ENCODE results near the gene EXOC3L2. TPM values are rescaled to one million over a fixed set of nuclear protein-coding genes. Genes with fewer than 3 reads are reported as not detected.

EXOC3L2 gene
- total and polyA plus RNA-seq, 9 donors: 0.93 to 2.0 (median 1.7) TPM

- Histone ChIP-seq H3K4me3 (ENCODE audit: low read length) (no peak overlapping the region), H3K4me1 (ENCODE audit: control insufficient read depth, insufficient read depth, low read length) (no peaks in the 10 kb centered on the region), H3K27ac (ENCODE audit: low read length) (no peak overlapping the region), H3K9me3 (replicated peaks; ENCODE audit: control insufficient read depth, low read depth, low read length) (no peaks in the 10 kb centered on the region), H3K36me3 (ENCODE audit: control insufficient read depth, insufficient read depth, low read length) (no peaks in the 10 kb centered on the region), H3K27me3 (ENCODE audit: control insufficient read depth, insufficient read depth, low read length) (peaks cover 18% of the 10 kb centered on the region)
- 38% methylated on average over 3 of the region's 11 CpGs for WGBS (ENCODE audit: insufficient coverage)
- DNase-seq: no peak
Observed at GRCh38 chr19:45224645-45225044, 20.6 kb downstream of the EXOC3L2 start.

GRCh38 chr19:45223879-45224278 is 21.3 kb downstream of the EXOC3L2 start:
- no peaks in the 10 kb centered on the region for H3K9me3 ChIP-seq (replicated peaks; ENCODE audit: control insufficient read depth, low read depth, low read length)
- DNase-seq: no peak
- WGBS (ENCODE audit: insufficient coverage): 88% methylated on average over 4 of the region's 5 CpGs

GRCh38 chr19:45222724-45223123 is 22.5 kb downstream of the EXOC3L2 start:
- 89% methylated on average over 3 of the region's 6 CpGs for WGBS (ENCODE audit: insufficient coverage)
- Histone ChIP-seq H3K27me3 (ENCODE audit: control insufficient read depth, insufficient read depth, low read length) (peaks cover 31% of the 10 kb centered on the region), H3K4me3 (ENCODE audit: low read length) (no peak overlapping the region), H3K9me3 (replicated peaks; ENCODE audit: control insufficient read depth, low read depth, low read length) (no peaks in the 10 kb centered on the region), H3K36me3 (ENCODE audit: control insufficient read depth, insufficient read depth, low read length) (no peaks in the 10 kb centered on the region), H3K27ac (ENCODE audit: low read length) (no peak overlapping the region), H3K4me1 (ENCODE audit: control insufficient read depth, insufficient read depth, low read length) (peaks cover 6% of the 10 kb centered on the region)
- no peak for DNase-seq

More at GRCh38 chr19:45223879-45224278, 21.3 kb downstream of the EXOC3L2 start:
- H3K4me3 ChIP-seq (ENCODE audit: low read length): no peak overlapping the region
- H3K36me3 ChIP-seq (ENCODE audit: control insufficient read depth, insufficient read depth, low read length): no peaks in the 10 kb centered on the region
- peaks cover 2% of the 10 kb centered on the region for H3K4me1 ChIP-seq (ENCODE audit: control insufficient read depth, insufficient read depth, low read length)
- H3K27me3 ChIP-seq (ENCODE audit: control insufficient read depth, insufficient read depth, low read length): peaks cover 21% of the 10 kb centered on the region
- no peak overlapping the region for H3K27ac ChIP-seq (ENCODE audit: low read length)

- peaks cover 64% of the 10 kb centered on the region for H3K27me3 ChIP-seq (ENCODE audit: control insufficient read depth, insufficient read depth, low read length)
Observed at GRCh38 chr19:45218911-45219743, 26.1 kb downstream of the EXOC3L2 start.

GRCh38 chr19:45218426-45218825 is 26.8 kb downstream of the EXOC3L2 start:
- H3K27me3 ChIP-seq (ENCODE audit: control insufficient read depth, insufficient read depth, low read length): peaks cover 66% of the 10 kb centered on the region
- H3K4me3 ChIP-seq (ENCODE audit: low read length): no peak overlapping the region
- WGBS (ENCODE audit: insufficient coverage): 47% methylated on average over 4 of the region's 4 CpGs
- peaks cover 17% of the 10 kb centered on the region for H3K4me1 ChIP-seq (ENCODE audit: control insufficient read depth, insufficient read depth, low read length)
- no peak for DNase-seq
- H3K27ac ChIP-seq (ENCODE audit: low read length): no peak overlapping the region
- H3K9me3 ChIP-seq (replicated peaks; ENCODE audit: control insufficient read depth, low read depth, low read length): no peaks in the 10 kb centered on the region
- H3K36me3 ChIP-seq (ENCODE audit: control insufficient read depth, insufficient read depth, low read length): no peaks in the 10 kb centered on the region

More at GRCh38 chr19:45218911-45219743, 26.1 kb downstream of the EXOC3L2 start:
- no peaks in the 10 kb centered on the region for H3K36me3 ChIP-seq (ENCODE audit: control insufficient read depth, insufficient read depth, low read length)
- WGBS (ENCODE audit: insufficient coverage): 64% methylated on average over 10 of the region's 18 CpGs
- no peak overlapping the region for H3K27ac ChIP-seq (ENCODE audit: low read length)
- H3K4me3 ChIP-seq (ENCODE audit: low read length): no peak overlapping the region
- H3K9me3 ChIP-seq (replicated peaks; ENCODE audit: control insufficient read depth, low read depth, low read length): no peaks in the 10 kb centered on the region
- DNase-seq: no peak
- H3K4me1 ChIP-seq (ENCODE audit: control insufficient read depth, insufficient read depth, low read length): peaks cover 17% of the 10 kb centered on the region

- DNase-seq: no peak
- Histone ChIP-seq H3K4me3 (ENCODE audit: low read length) (no peak overlapping the region), H3K27ac (ENCODE audit: low read length) (no peak overlapping the region), H3K36me3 (ENCODE audit: control insufficient read depth, insufficient read depth, low read length) (no peaks in the 10 kb centered on the region), H3K4me1 (ENCODE audit: control insufficient read depth, insufficient read depth, low read length) (peaks cover 17% of the 10 kb centered on the region), H3K9me3 (replicated peaks; ENCODE audit: control insufficient read depth, low read depth, low read length) (no peaks in the 10 kb centered on the region), H3K27me3 (ENCODE audit: control insufficient read depth, insufficient read depth, low read length) (peaks cover 64% of the 10 kb centered on the region)
- 23% methylated on average over 10 of the region's 14 CpGs for WGBS (ENCODE audit: insufficient coverage)
Observed at GRCh38 chr19:45217957-45218334, 27.3 kb downstream of the EXOC3L2 start.

- peaks cover 17% of the 10 kb centered on the region for H3K4me1 ChIP-seq (ENCODE audit: control insufficient read depth, insufficient read depth, low read length)
- no peak overlapping the region for H3K4me3 ChIP-seq (ENCODE audit: low read length)
- H3K27me3 ChIP-seq (ENCODE audit: control insufficient read depth, insufficient read depth, low read length): peaks cover 61% of the 10 kb centered on the region
- H3K9me3 ChIP-seq (replicated peaks; ENCODE audit: control insufficient read depth, low read depth, low read length): no peaks in the 10 kb centered on the region
- DNase-seq: no peak
- no peak overlapping the region for H3K27ac ChIP-seq (ENCODE audit: low read length)
- H3K36me3 ChIP-seq (ENCODE audit: control insufficient read depth, insufficient read depth, low read length): no peaks in the 10 kb centered on the region
- 14% methylated on average over 44 of the region's 46 CpGs for WGBS (ENCODE audit: insufficient coverage)
Observed at GRCh38 chr19:45217193-45217956, 27.8 kb downstream of the EXOC3L2 start.

GRCh38 chr19:45216667-45217066 is 28.5 kb downstream of the EXOC3L2 start:
- DNase-seq: peak; percentile 58
- H3K4me3 ChIP-seq (ENCODE audit: low read length): no peak overlapping the region
- H3K36me3 ChIP-seq (ENCODE audit: control insufficient read depth, insufficient read depth, low read length): no peaks in the 10 kb centered on the region
- H3K27ac ChIP-seq (ENCODE audit: low read length): no peak overlapping the region
- 75% methylated on average over 2 of the region's 6 CpGs for WGBS (ENCODE audit: insufficient coverage)
- H3K4me1 ChIP-seq (ENCODE audit: control insufficient read depth, insufficient read depth, low read length): peaks cover 24% of the 10 kb centered on the region
- H3K9me3 ChIP-seq (replicated peaks; ENCODE audit: control insufficient read depth, low read depth, low read length): no peaks in the 10 kb centered on the region
- peaks cover 62% of the 10 kb centered on the region for H3K27me3 ChIP-seq (ENCODE audit: control insufficient read depth, insufficient read depth, low read length)

GRCh38 chr19:45215391-45216191 is 29.6 kb downstream of the EXOC3L2 start:
- no peak overlapping the region for H3K4me3 ChIP-seq (ENCODE audit: low read length)
- peak overlapping the region; percentile 13 for H3K27ac ChIP-seq (ENCODE audit: low read length)
- peaks cover 61% of the 10 kb centered on the region for H3K27me3 ChIP-seq (ENCODE audit: control insufficient read depth, insufficient read depth, low read length)
- H3K4me1 ChIP-seq (ENCODE audit: control insufficient read depth, insufficient read depth, low read length): peaks cover 27% of the 10 kb centered on the region
- 26% methylated on average over 27 of the region's 35 CpGs for WGBS (ENCODE audit: insufficient coverage)
- DNase-seq: peak; percentile 18
- H3K9me3 ChIP-seq (replicated peaks; ENCODE audit: control insufficient read depth, low read depth, low read length): no peaks in the 10 kb centered on the region
- H3K36me3 ChIP-seq (ENCODE audit: control insufficient read depth, insufficient read depth, low read length): no peaks in the 10 kb centered on the region

Measured in muscle of leg (tissue), 11 donors.